T-helper 1 cell treated with Interleukin-12 subunit alpha and Interleukin-12 subunit beta and Interleukin-4 antibody, amounts not matched to agents 30 μg/mL and 1 μg/mL, for 36 hours (primary cell): ENCODE data around the gene SMAD3.

Source experiments
- H3K27ac Mint-ChIP-seq: one replicate; pipeline ENCODE4 v1.8.0; 2021; ENCODE audit warnings: mild to moderate bottlenecking, mixed read lengths
- H3K27me3 Mint-ChIP-seq: one replicate; pipeline ENCODE4 v1.8.0; 2021; ENCODE audit warnings: low read depth, mixed read lengths
- H3K36me3 Mint-ChIP-seq: one replicate; pipeline ENCODE4 v1.8.0; 2021; ENCODE audit warnings: low read depth, mixed read lengths
- H3K4me1 Mint-ChIP-seq: one replicate; pipeline ENCODE4 v1.8.0; 2021; ENCODE audit warnings: low read depth, mixed read lengths
- H3K4me3 Mint-ChIP-seq: one replicate; pipeline ENCODE4 v1.8.0; 2021; ENCODE audit warnings: mild to moderate bottlenecking, moderate library complexity, mixed read lengths
- H3K9me3 Mint-ChIP-seq: one replicate; pipeline ENCODE4 v1.8.0; 2021; ENCODE audit warnings: mixed read lengths

Gene SMAD3

GRCh38 chr15:67132276-67132675 lies 66.9 kb downstream of the SMAD3 start:
- H3K27ac Mint-ChIP-seq: peak overlapping the region; percentile 79
- peaks cover 85% of the 10 kb centered on the region for H3K4me1 Mint-ChIP-seq
- H3K36me3 Mint-ChIP-seq: peaks cover 46% of the 10 kb centered on the region
- no peak overlapping the region for H3K4me3 Mint-ChIP-seq
- H3K27me3 Mint-ChIP-seq: no peaks in the 10 kb centered on the region
- H3K9me3 Mint-ChIP-seq: no peaks in the 10 kb centered on the region

DNA sequence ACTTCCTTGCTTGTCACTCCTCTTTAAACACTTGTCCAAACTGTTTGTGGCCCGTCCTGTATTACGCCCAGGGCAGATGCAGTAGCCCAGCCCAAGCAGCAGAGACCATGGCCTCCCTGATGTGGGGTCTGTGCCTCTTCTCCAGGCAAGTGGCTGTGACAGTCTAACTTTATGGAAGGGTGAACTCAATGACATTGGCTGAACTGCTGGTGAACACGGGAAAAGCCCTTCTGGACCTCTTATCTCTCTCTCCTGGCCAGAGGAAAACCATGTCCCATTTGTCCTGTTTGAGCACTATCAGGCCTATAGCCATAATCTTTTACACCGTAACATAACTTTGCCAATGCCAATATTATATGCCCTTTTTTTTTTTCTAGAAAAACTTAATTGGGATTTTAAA lies 67.6 kb downstream of the SMAD3 start:
- Mint-ChIP-seq H3K9me3 (no peaks in the 10 kb centered on the region), H3K27ac (peak overlapping the region; percentile 99), H3K36me3 (peaks cover 41% of the 10 kb centered on the region), H3K4me3 (peak overlapping the region; percentile 50), H3K27me3 (no peaks in the 10 kb centered on the region), H3K4me1 (peaks cover 85% of the 10 kb centered on the region)

GRCh38 chr15:67133738-67134066 lies 68.3 kb downstream of the SMAD3 start:
- Mint-ChIP-seq H3K27me3 (no peaks in the 10 kb centered on the region), H3K4me3 (peak overlapping the region; percentile 87), H3K27ac (peak overlapping the region; percentile 99), H3K4me1 (peaks cover 84% of the 10 kb centered on the region), H3K9me3 (no peaks in the 10 kb centered on the region), H3K36me3 (peaks cover 41% of the 10 kb centered on the region)

DNA sequence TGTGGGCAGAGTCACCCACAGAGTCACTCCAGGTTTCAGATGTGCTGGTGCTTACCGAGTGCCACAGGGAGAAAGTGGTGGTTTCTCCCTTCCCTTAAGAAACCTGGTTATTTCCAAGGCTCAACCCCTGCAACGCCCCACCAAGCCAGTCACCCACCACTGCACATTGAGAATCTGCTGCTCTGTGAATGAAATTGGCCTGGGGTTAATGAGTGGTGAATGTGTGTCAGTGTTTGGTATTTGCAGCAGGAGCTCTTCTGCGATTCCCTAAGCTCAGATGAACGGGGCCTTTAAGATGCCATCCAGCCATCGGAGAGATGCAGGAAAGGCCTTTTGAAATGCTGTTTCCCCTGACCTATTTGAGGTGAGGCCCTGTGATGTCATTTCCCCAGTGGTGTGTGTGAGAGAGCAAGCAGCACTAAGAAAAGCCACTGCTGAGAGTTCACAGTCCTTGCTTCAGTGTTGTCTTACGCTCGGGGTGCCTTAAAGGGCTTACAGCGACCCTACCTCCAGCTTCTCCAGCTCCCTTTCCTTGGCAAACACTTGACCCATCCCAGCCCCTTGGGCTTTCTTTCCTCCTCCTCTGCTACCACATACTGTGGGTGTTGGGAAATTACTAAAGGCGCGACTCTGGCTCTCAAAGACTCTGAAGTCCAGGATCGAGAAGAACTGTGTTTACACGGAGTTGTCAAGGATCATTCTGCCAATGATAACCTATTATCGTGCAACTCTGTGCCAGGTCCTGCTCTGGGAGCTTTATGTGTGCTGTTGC lies 68.9 kb downstream of the SMAD3 start:
- peak overlapping the region; percentile 87 for H3K4me3 Mint-ChIP-seq
- peaks cover 44% of the 10 kb centered on the region for H3K36me3 Mint-ChIP-seq
- peaks cover 82% of the 10 kb centered on the region for H3K4me1 Mint-ChIP-seq
- H3K27ac Mint-ChIP-seq: peak overlapping the region; percentile 99
- H3K27me3 Mint-ChIP-seq: no peaks in the 10 kb centered on the region
- H3K9me3 Mint-ChIP-seq: no peaks in the 10 kb centered on the region

- Mint-ChIP-seq H3K27me3 (no peaks in the 10 kb centered on the region), H3K4me3 (peak overlapping the region; percentile 87), H3K9me3 (no peaks in the 10 kb centered on the region), H3K27ac (peak overlapping the region; percentile 99), H3K4me1 (peaks cover 78% of the 10 kb centered on the region), H3K36me3 (peaks cover 42% of the 10 kb centered on the region)
These were observed 69.6 kb downstream of the SMAD3 start for GRCh38 chr15:67134871-67135492.

DNA sequence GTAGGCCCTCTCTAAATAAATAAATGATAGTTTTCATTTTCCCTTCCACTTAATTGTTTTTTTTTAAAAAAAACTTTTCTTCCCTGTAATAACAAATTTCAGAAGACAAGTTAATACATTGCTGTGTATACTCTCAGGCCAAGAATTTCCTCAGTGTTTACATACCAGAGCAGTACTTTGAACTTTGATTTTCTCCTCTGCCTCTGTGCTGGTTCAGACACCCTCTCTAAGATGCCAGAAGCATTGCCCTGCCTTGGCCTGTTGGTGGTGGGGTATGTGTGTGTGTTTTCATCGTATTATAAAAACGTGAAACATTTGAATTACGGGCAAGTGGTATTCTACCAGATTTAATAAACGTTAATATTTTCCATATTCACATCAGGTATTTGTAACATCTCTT lies 70.1 kb downstream of the SMAD3 start:
- peaks cover 78% of the 10 kb centered on the region for H3K4me1 Mint-ChIP-seq
- H3K4me3 Mint-ChIP-seq: peak overlapping the region; percentile 47
- H3K27me3 Mint-ChIP-seq: no peaks in the 10 kb centered on the region
- H3K9me3 Mint-ChIP-seq: no peaks in the 10 kb centered on the region
- H3K27ac Mint-ChIP-seq: peak overlapping the region; percentile 99
- H3K36me3 Mint-ChIP-seq: peaks cover 43% of the 10 kb centered on the region

GRCh38 chr15:67136802-67137201 lies 71.4 kb downstream of the SMAD3 start:
- no peaks in the 10 kb centered on the region for H3K9me3 Mint-ChIP-seq
- H3K36me3 Mint-ChIP-seq: peaks cover 50% of the 10 kb centered on the region
- peaks cover 77% of the 10 kb centered on the region for H3K4me1 Mint-ChIP-seq
- peak overlapping the region; percentile 40 for H3K4me3 Mint-ChIP-seq
- peak overlapping the region; percentile 65 for H3K27ac Mint-ChIP-seq
- H3K27me3 Mint-ChIP-seq: no peaks in the 10 kb centered on the region

GRCh38 chr15:67137319-67137718 lies 71.9 kb downstream of the SMAD3 start:
- no peaks in the 10 kb centered on the region for H3K9me3 Mint-ChIP-seq
- H3K4me1 Mint-ChIP-seq: peaks cover 76% of the 10 kb centered on the region
- H3K27ac Mint-ChIP-seq: peak overlapping the region; percentile 59
- H3K27me3 Mint-ChIP-seq: no peaks in the 10 kb centered on the region
- peaks cover 48% of the 10 kb centered on the region for H3K36me3 Mint-ChIP-seq
- H3K4me3 Mint-ChIP-seq: peak overlapping the region; percentile 23

GRCh38 chr15:67137951-67138848 lies 72.8 kb downstream of the SMAD3 start:
- H3K4me1 Mint-ChIP-seq: peaks cover 78% of the 10 kb centered on the region
- peak overlapping the region; percentile 1 for H3K4me3 Mint-ChIP-seq
- no peaks in the 10 kb centered on the region for H3K9me3 Mint-ChIP-seq
- H3K27me3 Mint-ChIP-seq: no peaks in the 10 kb centered on the region
- H3K36me3 Mint-ChIP-seq: peaks cover 44% of the 10 kb centered on the region
- peak overlapping the region; percentile 67 for H3K27ac Mint-ChIP-seq

GRCh38 chr15:67138891-67139855 lies 73.8 kb downstream of the SMAD3 start:
- Mint-ChIP-seq H3K27me3 (no peaks in the 10 kb centered on the region), H3K27ac (peak overlapping the region; percentile 67), H3K36me3 (peaks cover 44% of the 10 kb centered on the region), H3K4me3 (no peak overlapping the region), H3K9me3 (no peaks in the 10 kb centered on the region), H3K4me1 (peaks cover 79% of the 10 kb centered on the region)

DNA sequence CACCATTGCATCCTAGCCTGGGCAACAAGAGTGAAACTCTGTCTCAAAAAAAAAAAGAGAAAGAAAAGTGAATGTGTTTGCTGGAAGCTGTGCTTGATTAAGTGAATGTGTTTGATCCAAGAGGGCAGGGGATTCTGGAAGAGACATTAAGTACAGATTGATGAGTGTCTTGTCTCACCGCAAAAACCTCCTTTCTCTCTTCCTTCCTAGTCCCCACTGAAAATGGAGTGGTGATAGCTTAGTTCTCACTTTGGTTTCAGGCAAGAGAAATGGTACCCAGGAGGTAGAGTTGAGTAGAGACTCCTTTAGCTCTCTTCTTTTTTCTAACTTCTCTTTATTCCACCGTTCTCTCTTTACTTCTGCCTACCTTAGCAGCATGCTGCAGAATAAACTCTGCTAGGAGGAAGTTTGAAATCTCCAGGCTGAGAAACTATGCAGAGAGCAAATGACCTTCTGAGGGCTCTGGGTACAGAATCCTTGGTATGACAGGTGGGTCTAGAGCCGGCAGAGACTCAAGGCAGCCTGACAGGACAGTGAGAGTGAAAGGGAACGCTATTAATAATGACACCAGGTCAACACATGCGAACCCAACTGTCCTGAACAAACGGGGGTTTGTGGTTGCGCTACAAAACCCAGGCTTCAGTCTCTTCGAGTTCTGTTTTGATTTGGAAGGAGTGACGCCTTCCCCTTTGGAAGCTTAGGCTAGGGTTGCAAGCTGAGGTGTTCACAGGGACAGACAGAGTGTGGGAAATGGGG lies 74.9 kb downstream of the SMAD3 start:
- H3K27me3 Mint-ChIP-seq: no peaks in the 10 kb centered on the region
- peaks cover 81% of the 10 kb centered on the region for H3K4me1 Mint-ChIP-seq
- H3K4me3 Mint-ChIP-seq: peak overlapping the region; percentile 21
- peak overlapping the region; percentile 61 for H3K27ac Mint-ChIP-seq
- H3K9me3 Mint-ChIP-seq: no peaks in the 10 kb centered on the region
- H3K36me3 Mint-ChIP-seq: peaks cover 38% of the 10 kb centered on the region

GRCh38 chr15:67142092-67142766 lies 76.8 kb downstream of the SMAD3 start:
- Mint-ChIP-seq H3K27me3 (no peaks in the 10 kb centered on the region), H3K4me1 (peaks cover 86% of the 10 kb centered on the region), H3K9me3 (no peaks in the 10 kb centered on the region), H3K27ac (peak overlapping the region; percentile 27), H3K4me3 (no peak overlapping the region), H3K36me3 (peaks cover 30% of the 10 kb centered on the region)

DNA sequence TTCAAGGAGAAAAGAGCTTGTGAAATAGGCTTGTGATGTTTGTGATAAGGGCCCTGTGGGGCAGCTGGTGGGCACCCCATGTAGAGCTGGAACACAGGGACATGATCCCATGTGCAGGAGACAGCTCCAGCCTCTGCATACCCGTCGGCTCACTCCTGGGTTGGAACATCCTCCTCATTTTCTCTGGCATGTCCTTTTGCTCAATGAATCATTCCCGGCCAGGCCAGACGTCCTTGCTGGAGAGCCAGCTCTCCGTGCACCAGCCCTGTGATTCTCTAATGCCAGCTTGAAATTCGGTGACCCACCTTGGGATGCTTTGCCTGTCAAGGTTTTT lies 77.3 kb downstream of the SMAD3 start:
- Mint-ChIP-seq H3K4me3 (no peak overlapping the region), H3K4me1 (peaks cover 86% of the 10 kb centered on the region), H3K27me3 (no peaks in the 10 kb centered on the region), H3K9me3 (no peaks in the 10 kb centered on the region), H3K36me3 (peaks cover 28% of the 10 kb centered on the region), H3K27ac (peak overlapping the region; percentile 20)
